WTC11 (cell line): ENCODE measurements around the gene NBAS. TPM values are rescaled to one million over a fixed set of nuclear protein-coding genes. Genes with fewer than 3 reads are reported as not detected.

Experiments used
- ATAC-seq: fragments of 200-7000 bp; cut with Tn5 transposase; 2 replicates; pipeline ENCODE4 v1.10.0; 2021; ENCODE audit warnings: mild to moderate bottlenecking, moderate library complexity
- CTCF ChIA-PET: fragments of 300-600 bp; sonication (Branson Sonifier 250); formaldehyde crosslinking; loops from one replicate; lab custom pipeline; 2021; ENCODE audit warnings: antibody characterized with exemption; lab: Charles Lee
- POLR2A ChIA-PET: fragments of 350-600 bp; sonication (Branson Sonifier 250); formaldehyde crosslinking; loops from one replicate; lab custom pipeline; 2021; ENCODE audit warnings: antibody characterized with exemption; lab: Charles Lee
- DNase-seq: peaks from one replicate; pipeline ENCODE4 v3.0.0; 2021; ENCODE audit warnings: low spot score
- H3K27ac Mint-ChIP-seq: 2 replicates; pipeline ENCODE4 v1.8.0; 2021; ENCODE audit warnings: mixed read lengths
- H3K27me3 Mint-ChIP-seq: 2 replicates; pipeline ENCODE4 v1.8.0; 2021; ENCODE audit warnings: low read depth, mild to moderate bottlenecking, moderate library complexity, mixed read lengths
- H3K36me3 Mint-ChIP-seq: 2 replicates; pipeline ENCODE4 v1.8.0; 2021; ENCODE audit warnings: mixed read lengths
- H3K4me1 Mint-ChIP-seq: 2 replicates; pipeline ENCODE4 v1.8.0; 2022; ENCODE audit warnings: mixed read lengths
- H3K4me3 Mint-ChIP-seq: 2 replicates; pipeline ENCODE4 v1.8.0; 2021; ENCODE audit warnings: mild to moderate bottlenecking, moderate library complexity, mixed read lengths
- H3K9me3 Mint-ChIP-seq: 2 replicates; pipeline ENCODE4 v1.8.0; 2021; ENCODE audit warnings: mixed read lengths
- CREB1 ChIP-seq: sonication (generic); formaldehyde crosslinking; IDR thresholded peaks from 2 replicates; pipeline ENCODE4 v1.8.0; 2023; ENCODE audit warnings: mild to moderate bottlenecking, missing genetic modification reagents
- FOXK1 ChIP-seq: sonication (generic); formaldehyde crosslinking; IDR thresholded peaks from 2 replicates; pipeline ENCODE4 v1.8.0; 2022; ENCODE audit warnings: mild to moderate bottlenecking, moderate library complexity, missing genetic modification reagents
- GRHL2 ChIP-seq: fragments of 250-450 bp; sonication (Bioruptor Pico); IDR thresholded peaks from 2 replicates; pipeline ENCODE4 v1.8.0; 2022; ENCODE audit warnings: mild to moderate bottlenecking, moderate library complexity; ENCODE audit not compliant: insufficient replicate concordance, severe bottlenecking
- GTF2I ChIP-seq: fragments of 250-450 bp; sonication (Bioruptor Pico); conservative IDR thresholded peaks from 2 replicates; pipeline ENCODE4 v1.4.0; 2021; ENCODE audit warnings: mild to moderate bottlenecking
- IRF2 ChIP-seq: sonication (generic); formaldehyde crosslinking; IDR thresholded peaks from 2 replicates; pipeline ENCODE4 v1.8.0; 2022; ENCODE audit warnings: low read depth, missing genetic modification reagents, borderline replicate concordance
- JAZF1 ChIP-seq: fragments of 250-450 bp; sonication (Bioruptor Pico); IDR thresholded peaks from 2 replicates; pipeline ENCODE4 v1.9.0; 2021; ENCODE audit warnings: moderate library complexity, mild to moderate bottlenecking, inconsistent platforms
- MLX ChIP-seq: sonication (generic); formaldehyde crosslinking; IDR thresholded peaks from 2 replicates; pipeline ENCODE4 v1.8.1; 2023; ENCODE audit warnings: mild to moderate bottlenecking, missing genetic modification reagents, moderate library complexity
- NFYB ChIP-seq: sonication (generic); formaldehyde crosslinking; conservative IDR thresholded peaks from 2 replicates; pipeline ENCODE4 v1.8.0; 2022; ENCODE audit warnings: low read depth, missing genetic modification reagents
- NR2C2 ChIP-seq: sonication (generic); formaldehyde crosslinking; IDR thresholded peaks from 2 replicates; pipeline ENCODE4 v1.8.0; 2022; ENCODE audit warnings: mild to moderate bottlenecking, missing genetic modification reagents
- OVOL2 ChIP-seq: fragments of 250-450 bp; sonication (Bioruptor Pico); IDR thresholded peaks from 2 replicates; pipeline ENCODE4 v1.9.0; 2021; ENCODE audit warnings: mild to moderate bottlenecking, borderline replicate concordance
- RELA ChIP-seq: sonication (generic); formaldehyde crosslinking; IDR thresholded peaks from 2 replicates; pipeline ENCODE4 v1.8.1; 2022; ENCODE audit warnings: missing genetic modification reagents, mild to moderate bottlenecking, borderline replicate concordance
- SOX15 ChIP-seq: fragments of 250-450 bp; sonication (Bioruptor Pico); IDR thresholded peaks from 2 replicates; pipeline ENCODE4 v1.9.0; 2021; ENCODE audit warnings: mild to moderate bottlenecking
- ZNF416 ChIP-seq: fragments of 250-450 bp; sonication (Bioruptor Pico); IDR thresholded peaks from 2 replicates; pipeline ENCODE4 v1.9.0; 2021; ENCODE audit warnings: mild to moderate bottlenecking, inconsistent platforms
- ZNF512 ChIP-seq: sonication (generic); formaldehyde crosslinking; IDR thresholded peaks from 2 replicates; pipeline ENCODE4 v1.8.1; 2022; ENCODE audit warnings: missing genetic modification reagents, borderline replicate concordance
- total RNA-seq: library from RNA; stranded (reverse); gene quantifications from 3 replicates; pipeline ENCODE4 v1.2.3, GENCODE V29; 2021
- TF ChIP-seq, protein P1 (sequence below): sonication (generic); formaldehyde crosslinking; IDR thresholded peaks from 2 replicates; pipeline ENCODE4 v1.8.1; 2022; ENCODE audit warnings: mild to moderate bottlenecking, moderate library complexity, missing genetic modification reagents
- TF ChIP-seq, protein P2 (sequence below): fragments of 250-450 bp; sonication (Bioruptor Pico); IDR thresholded peaks from 2 replicates; pipeline ENCODE4 v1.9.0; 2021; ENCODE audit warnings: mild to moderate bottlenecking
- TF ChIP-seq, protein P3 (sequence below): sonication (generic); formaldehyde crosslinking; IDR thresholded peaks from 2 replicates; pipeline ENCODE4 v1.8.0; 2022; ENCODE audit warnings: mild to moderate bottlenecking, missing genetic modification reagents
- TF ChIP-seq, protein P4 (sequence below): sonication (generic); formaldehyde crosslinking; IDR thresholded peaks from 2 replicates; pipeline ENCODE4 v1.8.1; 2023; ENCODE audit warnings: mild to moderate bottlenecking, missing genetic modification reagents, borderline replicate concordance
- TF ChIP-seq, protein P5 (sequence below): sonication (generic); formaldehyde crosslinking; conservative IDR thresholded peaks from 2 replicates; pipeline ENCODE4 v1.8.1; 2023; ENCODE audit warnings: mild to moderate bottlenecking, low read depth, missing genetic modification reagents, moderate library complexity

Gene NBAS
- total RNA-seq, 1 experiment from 2014 or later = 32.3 TPM

GRCh38 chr2:15354596-15355366, 206.4 kb downstream of the NBAS start:
- ATAC-seq (no peak), DNase-seq (no peak)
- TF ChIP-seq, protein P1, sequence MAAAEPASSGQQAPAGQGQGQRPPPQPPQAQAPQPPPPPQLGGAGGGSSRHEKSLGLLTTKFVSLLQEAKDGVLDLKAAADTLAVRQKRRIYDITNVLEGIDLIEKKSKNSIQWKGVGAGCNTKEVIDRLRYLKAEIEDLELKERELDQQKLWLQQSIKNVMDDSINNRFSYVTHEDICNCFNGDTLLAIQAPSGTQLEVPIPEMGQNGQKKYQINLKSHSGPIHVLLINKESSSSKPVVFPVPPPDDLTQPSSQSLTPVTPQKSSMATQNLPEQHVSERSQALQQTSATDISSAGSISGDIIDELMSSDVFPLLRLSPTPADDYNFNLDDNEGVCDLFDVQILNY (CRISPR knock-in tag) = no peak
- no peak for TF ChIP-seq ZNF416 (CRISPR knock-in tag)
- TF ChIP-seq SOX15 (CRISPR knock-in tag) = no peak
- TF ChIP-seq, protein P2, sequence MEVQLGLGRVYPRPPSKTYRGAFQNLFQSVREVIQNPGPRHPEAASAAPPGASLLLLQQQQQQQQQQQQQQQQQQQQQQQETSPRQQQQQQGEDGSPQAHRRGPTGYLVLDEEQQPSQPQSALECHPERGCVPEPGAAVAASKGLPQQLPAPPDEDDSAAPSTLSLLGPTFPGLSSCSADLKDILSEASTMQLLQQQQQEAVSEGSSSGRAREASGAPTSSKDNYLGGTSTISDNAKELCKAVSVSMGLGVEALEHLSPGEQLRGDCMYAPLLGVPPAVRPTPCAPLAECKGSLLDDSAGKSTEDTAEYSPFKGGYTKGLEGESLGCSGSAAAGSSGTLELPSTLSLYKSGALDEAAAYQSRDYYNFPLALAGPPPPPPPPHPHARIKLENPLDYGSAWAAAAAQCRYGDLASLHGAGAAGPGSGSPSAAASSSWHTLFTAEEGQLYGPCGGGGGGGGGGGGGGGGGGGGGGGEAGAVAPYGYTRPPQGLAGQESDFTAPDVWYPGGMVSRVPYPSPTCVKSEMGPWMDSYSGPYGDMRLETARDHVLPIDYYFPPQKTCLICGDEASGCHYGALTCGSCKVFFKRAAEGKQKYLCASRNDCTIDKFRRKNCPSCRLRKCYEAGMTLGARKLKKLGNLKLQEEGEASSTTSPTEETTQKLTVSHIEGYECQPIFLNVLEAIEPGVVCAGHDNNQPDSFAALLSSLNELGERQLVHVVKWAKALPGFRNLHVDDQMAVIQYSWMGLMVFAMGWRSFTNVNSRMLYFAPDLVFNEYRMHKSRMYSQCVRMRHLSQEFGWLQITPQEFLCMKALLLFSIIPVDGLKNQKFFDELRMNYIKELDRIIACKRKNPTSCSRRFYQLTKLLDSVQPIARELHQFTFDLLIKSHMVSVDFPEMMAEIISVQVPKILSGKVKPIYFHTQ = no peak
- TF ChIP-seq OVOL2 = no peak
- no peak for TF ChIP-seq IRF2
- TF ChIP-seq RELA (CRISPR knock-in tag) = no peak
- no peak for TF ChIP-seq MLX (CRISPR knock-in tag)
- no peak for TF ChIP-seq NFYB (CRISPR knock-in tag)
- TF ChIP-seq CREB1 (CRISPR knock-in tag) = no peak
- TF ChIP-seq, protein P3, sequence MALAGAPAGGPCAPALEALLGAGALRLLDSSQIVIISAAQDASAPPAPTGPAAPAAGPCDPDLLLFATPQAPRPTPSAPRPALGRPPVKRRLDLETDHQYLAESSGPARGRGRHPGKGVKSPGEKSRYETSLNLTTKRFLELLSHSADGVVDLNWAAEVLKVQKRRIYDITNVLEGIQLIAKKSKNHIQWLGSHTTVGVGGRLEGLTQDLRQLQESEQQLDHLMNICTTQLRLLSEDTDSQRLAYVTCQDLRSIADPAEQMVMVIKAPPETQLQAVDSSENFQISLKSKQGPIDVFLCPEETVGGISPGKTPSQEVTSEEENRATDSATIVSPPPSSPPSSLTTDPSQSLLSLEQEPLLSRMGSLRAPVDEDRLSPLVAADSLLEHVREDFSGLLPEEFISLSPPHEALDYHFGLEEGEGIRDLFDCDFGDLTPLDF (CRISPR knock-in tag) = no peak
- TF ChIP-seq, protein P4, sequence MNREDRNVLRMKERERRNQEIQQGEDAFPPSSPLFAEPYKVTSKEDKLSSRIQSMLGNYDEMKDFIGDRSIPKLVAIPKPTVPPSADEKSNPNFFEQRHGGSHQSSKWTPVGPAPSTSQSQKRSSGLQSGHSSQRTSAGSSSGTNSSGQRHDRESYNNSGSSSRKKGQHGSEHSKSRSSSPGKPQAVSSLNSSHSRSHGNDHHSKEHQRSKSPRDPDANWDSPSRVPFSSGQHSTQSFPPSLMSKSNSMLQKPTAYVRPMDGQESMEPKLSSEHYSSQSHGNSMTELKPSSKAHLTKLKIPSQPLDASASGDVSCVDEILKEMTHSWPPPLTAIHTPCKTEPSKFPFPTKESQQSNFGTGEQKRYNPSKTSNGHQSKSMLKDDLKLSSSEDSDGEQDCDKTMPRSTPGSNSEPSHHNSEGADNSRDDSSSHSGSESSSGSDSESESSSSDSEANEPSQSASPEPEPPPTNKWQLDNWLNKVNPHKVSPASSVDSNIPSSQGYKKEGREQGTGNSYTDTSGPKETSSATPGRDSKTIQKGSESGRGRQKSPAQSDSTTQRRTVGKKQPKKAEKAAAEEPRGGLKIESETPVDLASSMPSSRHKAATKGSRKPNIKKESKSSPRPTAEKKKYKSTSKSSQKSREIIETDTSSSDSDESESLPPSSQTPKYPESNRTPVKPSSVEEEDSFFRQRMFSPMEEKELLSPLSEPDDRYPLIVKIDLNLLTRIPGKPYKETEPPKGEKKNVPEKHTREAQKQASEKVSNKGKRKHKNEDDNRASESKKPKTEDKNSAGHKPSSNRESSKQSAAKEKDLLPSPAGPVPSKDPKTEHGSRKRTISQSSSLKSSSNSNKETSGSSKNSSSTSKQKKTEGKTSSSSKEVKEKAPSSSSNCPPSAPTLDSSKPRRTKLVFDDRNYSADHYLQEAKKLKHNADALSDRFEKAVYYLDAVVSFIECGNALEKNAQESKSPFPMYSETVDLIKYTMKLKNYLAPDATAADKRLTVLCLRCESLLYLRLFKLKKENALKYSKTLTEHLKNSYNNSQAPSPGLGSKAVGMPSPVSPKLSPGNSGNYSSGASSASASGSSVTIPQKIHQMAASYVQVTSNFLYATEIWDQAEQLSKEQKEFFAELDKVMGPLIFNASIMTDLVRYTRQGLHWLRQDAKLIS (CRISPR knock-in tag) = no peak
- TF ChIP-seq NR2C2 = no peak
- TF ChIP-seq FOXK1 (CRISPR knock-in tag) = no peak
- TF ChIP-seq GTF2I = no peak
- TF ChIP-seq GRHL2 = no peak
- TF ChIP-seq, protein P5, sequence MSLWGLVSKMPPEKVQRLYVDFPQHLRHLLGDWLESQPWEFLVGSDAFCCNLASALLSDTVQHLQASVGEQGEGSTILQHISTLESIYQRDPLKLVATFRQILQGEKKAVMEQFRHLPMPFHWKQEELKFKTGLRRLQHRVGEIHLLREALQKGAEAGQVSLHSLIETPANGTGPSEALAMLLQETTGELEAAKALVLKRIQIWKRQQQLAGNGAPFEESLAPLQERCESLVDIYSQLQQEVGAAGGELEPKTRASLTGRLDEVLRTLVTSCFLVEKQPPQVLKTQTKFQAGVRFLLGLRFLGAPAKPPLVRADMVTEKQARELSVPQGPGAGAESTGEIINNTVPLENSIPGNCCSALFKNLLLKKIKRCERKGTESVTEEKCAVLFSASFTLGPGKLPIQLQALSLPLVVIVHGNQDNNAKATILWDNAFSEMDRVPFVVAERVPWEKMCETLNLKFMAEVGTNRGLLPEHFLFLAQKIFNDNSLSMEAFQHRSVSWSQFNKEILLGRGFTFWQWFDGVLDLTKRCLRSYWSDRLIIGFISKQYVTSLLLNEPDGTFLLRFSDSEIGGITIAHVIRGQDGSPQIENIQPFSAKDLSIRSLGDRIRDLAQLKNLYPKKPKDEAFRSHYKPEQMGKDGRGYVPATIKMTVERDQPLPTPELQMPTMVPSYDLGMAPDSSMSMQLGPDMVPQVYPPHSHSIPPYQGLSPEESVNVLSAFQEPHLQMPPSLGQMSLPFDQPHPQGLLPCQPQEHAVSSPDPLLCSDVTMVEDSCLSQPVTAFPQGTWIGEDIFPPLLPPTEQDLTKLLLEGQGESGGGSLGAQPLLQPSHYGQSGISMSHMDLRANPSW (CRISPR knock-in tag) = no peak
- TF ChIP-seq JAZF1 (CRISPR knock-in tag) = no peak
- no peak for TF ChIP-seq ZNF512
- no peak overlapping the region for H3K27ac Mint-ChIP-seq
- H3K36me3 Mint-ChIP-seq = peaks cover 13% of the 10 kb centered on the region; the same call in 1 of the 2 replicates
- ChIA-PET POLR2A (no interaction called here), CTCF (no interaction called here)
- H3K27me3 Mint-ChIP-seq = no peaks in the 10 kb centered on the region
- peaks cover 37% of the 10 kb centered on the region for H3K4me1 Mint-ChIP-seq
- no peak overlapping the region for H3K4me3 Mint-ChIP-seq
- H3K9me3 Mint-ChIP-seq = no peaks in the 10 kb centered on the region
